HG03457 (cell line): ENCODE data around the gene ABHD14A.

Experiments used
- ATAC-seq: cut with Tn5 transposase; IDR thresholded peaks from one replicate; pipeline ENCODE4 v1.9.1; 2021; ENCODE audit warnings: moderate number of reproducible peaks; ENCODE audit not compliant: unreplicated experiment

ABHD14A gene

DNA sequence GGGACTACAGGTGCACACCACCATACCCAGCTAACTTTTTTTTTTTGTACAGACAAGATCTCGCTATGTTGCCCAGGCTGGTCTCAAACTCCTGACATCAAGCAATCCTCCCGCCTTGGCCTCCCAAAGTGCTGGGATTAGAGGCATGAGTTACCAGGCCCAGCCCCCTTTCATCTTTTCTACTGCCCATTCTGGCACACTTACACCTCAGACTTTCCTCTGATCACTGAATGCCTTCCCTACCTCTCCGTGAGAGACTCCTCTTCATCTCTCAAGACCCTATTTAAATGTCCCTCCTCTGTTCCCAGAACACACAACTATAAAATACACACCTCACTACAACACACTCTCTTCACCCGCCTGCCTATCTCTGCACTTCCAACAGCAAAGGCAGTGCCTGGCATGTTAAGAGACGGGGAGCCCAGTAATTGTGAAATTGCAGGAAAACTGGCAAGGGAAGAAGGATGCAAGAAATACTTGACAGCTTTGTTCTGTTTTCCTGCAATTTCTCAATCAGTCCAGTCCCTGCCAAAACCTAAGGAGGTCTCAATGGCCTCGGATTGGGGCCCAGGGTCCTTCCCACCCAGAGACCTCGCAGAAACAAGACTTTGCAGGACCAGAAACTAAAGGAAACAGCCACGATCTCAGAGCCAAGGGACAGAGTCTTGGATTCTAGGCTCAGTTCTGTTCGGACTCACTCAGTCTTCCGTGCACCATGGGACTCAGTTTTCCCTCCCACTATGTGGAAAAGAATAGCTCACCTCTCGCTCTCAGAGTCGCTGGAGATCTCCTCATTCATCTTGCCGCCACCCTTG, 34.0 kb upstream of the ABHD14A start:
- no peak for ATAC-seq

GRCh38 chr3:51941463-51941797, 33.4 kb upstream of the ABHD14A start:
- no peak for ATAC-seq

GRCh38 chr3:51941798-51942602, 32.9 kb upstream of the ABHD14A start, which contains the start of the genes PARP3 and RRP9:
Gene PARP3 (plus strand): TSS chr3:51942363. CDS start chr3:51943356, 993 bp downstream.
Gene RRP9 (minus strand): TSS chr3:51941904. CDS start chr3:51941867, 37 bp downstream.
- peak; percentile 81 for ATAC-seq

DNA sequence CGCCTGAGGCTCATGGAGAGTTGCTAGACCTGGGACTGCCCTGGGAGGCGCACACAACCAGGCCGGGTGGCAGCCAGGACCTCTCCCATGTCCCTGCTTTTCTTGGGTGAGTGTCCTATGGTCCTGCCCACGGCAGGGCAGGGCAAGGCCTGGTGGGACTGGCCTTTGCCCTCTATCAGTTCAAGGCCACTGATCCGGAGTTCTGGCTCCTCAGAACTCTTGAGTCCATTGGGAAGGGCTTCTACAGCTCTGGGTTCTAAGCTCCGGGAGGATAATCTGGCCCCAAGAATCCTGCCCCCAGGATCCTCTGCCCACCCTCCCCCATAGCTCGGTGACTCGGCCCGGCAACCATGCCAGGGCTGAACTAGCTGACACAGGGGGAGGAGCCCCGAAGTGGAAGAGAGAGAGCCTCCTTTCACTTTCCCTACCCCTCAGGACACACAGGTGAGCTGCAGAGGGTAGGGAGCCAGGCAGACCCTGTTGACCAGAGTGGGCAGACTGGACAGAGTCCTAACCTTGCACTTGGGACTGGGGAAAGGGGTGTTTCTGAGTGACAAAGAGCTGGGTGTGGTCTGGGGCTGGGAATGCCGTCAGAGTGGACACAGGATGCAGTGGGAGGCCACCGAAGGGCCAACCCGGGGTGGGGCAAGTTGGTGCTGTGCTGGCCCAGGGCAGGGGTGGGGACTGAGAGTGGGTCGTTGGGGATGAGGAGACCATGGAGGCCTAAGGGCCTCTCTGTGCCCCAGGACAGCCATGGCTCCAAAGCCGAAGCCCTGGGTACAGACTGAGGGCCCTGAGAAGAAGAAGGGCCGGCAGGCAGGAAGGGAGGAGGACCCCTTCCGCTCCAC, 32.0 kb upstream of the ABHD14A start:
- no peak for ATAC-seq

DNA sequence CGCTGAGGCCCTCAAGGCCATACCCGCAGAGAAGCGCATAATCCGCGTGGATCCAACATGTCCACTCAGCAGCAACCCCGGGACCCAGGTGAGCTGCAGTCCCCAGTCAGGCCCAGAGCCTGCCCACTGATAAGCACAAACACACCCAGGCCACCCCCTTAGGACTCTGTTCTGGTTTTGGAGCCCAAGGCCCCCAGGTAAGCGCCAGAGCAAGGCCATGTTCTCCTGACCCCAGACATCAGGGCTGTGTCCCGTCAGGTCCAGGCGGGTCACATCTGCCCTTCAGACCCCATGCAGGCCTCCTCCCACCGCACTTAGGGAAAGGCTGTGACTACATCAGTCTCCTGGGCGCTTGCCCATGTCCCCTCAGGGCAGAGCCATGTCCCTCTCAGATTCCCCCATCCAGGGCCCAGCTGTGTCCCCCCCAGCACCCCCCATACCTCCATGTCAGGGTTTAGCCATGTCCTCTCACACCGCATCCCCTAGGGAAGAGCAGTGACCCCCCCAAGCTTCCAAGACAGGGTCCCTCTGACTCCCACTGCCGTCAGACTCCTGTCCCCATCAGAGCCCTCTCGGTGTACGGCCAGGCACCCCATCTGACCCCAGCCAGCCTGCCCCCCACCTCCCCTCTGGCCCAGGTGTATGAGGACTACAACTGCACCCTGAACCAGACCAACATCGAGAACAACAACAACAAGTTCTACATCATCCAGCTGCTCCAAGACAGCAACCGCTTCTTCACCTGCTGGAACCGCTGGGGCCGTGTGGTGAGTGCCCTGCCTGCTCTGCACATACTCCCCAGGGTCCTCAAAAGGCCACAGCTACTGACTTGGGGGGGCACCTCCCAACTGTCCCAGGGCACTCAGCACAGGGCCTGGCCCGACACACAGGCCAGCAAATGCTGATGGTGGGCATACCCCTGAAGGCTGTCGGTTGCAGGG, 31.1 kb upstream of the ABHD14A start:
- ATAC-seq: no peak

GRCh38 chr3:51944451-51945021, 30.3 kb upstream of the ABHD14A start:
- no peak for ATAC-seq

DNA sequence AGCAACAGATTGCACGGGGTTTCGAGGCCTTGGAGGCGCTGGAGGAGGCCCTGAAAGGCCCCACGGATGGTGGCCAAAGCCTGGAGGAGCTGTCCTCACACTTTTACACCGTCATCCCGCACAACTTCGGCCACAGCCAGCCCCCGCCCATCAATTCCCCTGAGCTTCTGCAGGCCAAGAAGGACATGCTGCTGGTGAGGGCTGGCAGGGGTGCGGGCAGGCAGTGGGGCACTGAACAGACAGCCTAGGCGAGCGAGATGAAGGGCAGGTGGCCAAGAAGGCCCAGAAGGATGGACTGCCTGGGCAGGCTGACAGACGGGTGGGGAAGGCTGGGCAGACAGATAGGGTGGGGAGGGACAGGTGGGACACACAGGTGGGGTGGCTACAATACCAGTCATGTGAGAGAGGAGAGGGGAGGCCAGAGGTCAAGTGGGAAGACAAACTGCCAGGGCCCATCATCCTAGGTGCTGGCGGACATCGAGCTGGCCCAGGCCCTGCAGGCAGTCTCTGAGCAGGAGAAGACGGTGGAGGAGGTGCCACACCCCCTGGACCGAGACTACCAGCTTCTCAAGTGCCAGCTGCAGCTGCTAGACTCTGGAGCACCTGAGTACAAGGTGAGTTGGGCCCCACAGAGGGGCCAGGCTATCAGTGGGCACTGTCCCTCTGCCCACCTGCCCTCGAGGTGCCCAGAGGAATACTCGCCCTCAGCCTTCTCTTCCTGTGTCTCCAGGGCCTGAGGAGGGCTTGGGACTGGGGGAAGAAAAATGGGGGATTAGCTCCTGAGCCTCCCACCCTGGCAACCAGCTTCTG, 29.6 kb upstream of the ABHD14A start:
- ATAC-seq: no peak

- ATAC-seq: no peak
Measured at GRCh38 chr3:51945926-51946705, 28.7 kb upstream of the ABHD14A start.

- no peak for ATAC-seq
Measured at GRCh38 chr3:51946796-51947195, 28.1 kb upstream of the ABHD14A start.

GRCh38 chr3:51947215-51947900, 27.5 kb upstream of the ABHD14A start:
- ATAC-seq: no peak

DNA sequence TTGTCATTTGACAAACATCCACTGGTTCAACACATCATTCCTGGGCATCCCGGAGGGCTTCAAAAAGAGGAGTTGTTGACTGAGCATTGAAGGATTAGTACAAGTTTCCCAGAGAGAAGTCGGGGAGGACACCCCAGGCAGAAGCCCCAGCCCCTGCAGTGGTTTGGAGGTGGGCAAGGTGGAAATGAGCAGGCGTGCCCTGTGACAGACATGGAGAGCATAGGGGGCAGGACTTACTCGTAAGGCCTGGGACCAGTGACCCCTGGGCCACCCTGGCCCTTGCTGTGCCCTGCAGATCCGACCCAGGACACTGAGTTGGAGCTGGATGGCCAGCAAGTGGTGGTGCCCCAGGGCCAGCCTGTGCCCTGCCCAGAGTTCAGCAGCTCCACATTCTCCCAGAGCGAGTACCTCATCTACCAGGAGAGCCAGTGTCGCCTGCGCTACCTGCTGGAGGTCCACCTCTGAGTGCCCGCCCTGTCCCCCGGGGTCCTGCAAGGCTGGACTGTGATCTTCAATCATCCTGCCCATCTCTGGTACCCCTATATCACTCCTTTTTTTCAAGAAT, 26.8 kb upstream of the ABHD14A start:
- no peak for ATAC-seq

GRCh38 chr3:51949121-51949520, 25.7 kb upstream of the ABHD14A start:
- ATAC-seq: no peak

- ATAC-seq: no peak
Measured at GRCh38 chr3:51950899-51951298, 24.0 kb upstream of the ABHD14A start.

GRCh38 chr3:51953445-51953844, 21.4 kb upstream of the ABHD14A start:
- ATAC-seq: no peak

DNA sequence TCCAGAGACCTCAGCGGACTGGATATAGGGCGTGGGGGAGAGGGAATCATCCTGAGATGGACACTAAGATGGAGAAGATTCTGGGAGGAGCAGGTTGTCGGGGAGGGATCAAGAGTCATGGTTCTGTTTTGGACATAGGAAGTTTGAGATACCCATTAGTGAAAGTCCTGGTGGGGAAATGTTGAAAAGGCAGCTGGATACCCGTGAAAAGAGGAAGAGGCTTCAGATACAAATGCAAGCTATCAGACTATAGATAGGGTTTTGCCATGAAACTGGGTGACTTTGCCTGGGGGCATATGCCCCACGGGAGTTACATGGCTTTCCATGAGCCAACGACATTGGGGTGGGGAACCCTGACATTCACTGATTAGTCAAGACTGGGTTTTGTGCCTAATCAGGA, 20.8 kb upstream of the ABHD14A start:
- no peak for ATAC-seq

DNA sequence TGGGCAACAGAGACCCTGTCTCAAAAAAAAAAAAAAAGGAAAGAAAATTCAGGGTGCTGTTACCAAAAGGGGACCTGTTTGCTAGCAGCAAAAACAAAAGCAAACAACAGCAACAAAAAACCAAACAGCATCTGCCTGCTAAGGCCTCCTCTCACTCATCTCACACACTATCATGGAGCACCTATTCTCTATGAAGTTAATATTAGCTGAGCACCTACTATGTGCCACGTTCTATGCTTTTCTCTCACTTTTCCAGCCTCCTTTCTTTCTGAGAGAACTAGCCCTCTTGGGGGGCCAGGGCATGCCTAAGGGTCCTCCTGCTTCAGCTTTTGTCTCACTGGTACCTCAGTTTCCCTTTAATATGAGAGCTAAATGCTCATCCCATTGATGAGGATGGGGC, 20.2 kb upstream of the ABHD14A start:
- ATAC-seq: no peak

- no peak for ATAC-seq
Measured at GRCh38 chr3:51955175-51955892, 19.5 kb upstream of the ABHD14A start, which contains the start of gene GPR62. Gene GPR62 (plus strand): TSS chr3:51955381. CDS start chr3:51955653, 272 bp downstream.
